GM10847 (cell line): ENCODE data around the gene IYD.

Experiments used
- POLR2A ChIP-seq: IDR thresholded peaks from 2 replicates; pipeline ENCODE4 v1.6.1; 2011; ENCODE audit not compliant: insufficient read length; ENCODE audit errors: extremely low read depth

The IYD gene

GRCh38 chr6:150373260-150373701, 4.5 kb downstream of the IYD start:
- TF ChIP-seq POLR2A = no peak

- no peak for TF ChIP-seq POLR2A
Observed at GRCh38 chr6:150377211-150377781, 8.5 kb downstream of the IYD start.

- no peak for TF ChIP-seq POLR2A
Observed at GRCh38 chr6:150380256-150380655, 11.4 kb downstream of the IYD start.

- TF ChIP-seq POLR2A = no peak
Observed at GRCh38 chr6:150382171-150382570, 13.4 kb downstream of the IYD start.

GRCh38 chr6:150391414-150391813, 22.6 kb downstream of the IYD start:
- TF ChIP-seq POLR2A = no peak

- TF ChIP-seq POLR2A = no peak
Observed at GRCh38 chr6:150391890-150392289, 23.1 kb downstream of the IYD start.

GRCh38 chr6:150392452-150393220, 23.8 kb downstream of the IYD start:
- TF ChIP-seq POLR2A = no peak

- no peak for TF ChIP-seq POLR2A
Observed at GRCh38 chr6:150394053-150394898, 25.5 kb downstream of the IYD start.

GRCh38 chr6:150394899-150395295, 26.1 kb downstream of the IYD start:
- no peak for TF ChIP-seq POLR2A

- TF ChIP-seq POLR2A = no peak
Observed at GRCh38 chr6:150395388-150396009, 26.7 kb downstream of the IYD start.

- no peak for TF ChIP-seq POLR2A
Observed at GRCh38 chr6:150403458-150404246, 34.8 kb downstream of the IYD start.

GRCh38 chr6:150406948-150407347, 38.1 kb downstream of the IYD start:
- TF ChIP-seq POLR2A = no peak

GRCh38 chr6:150408842-150409241, 40.0 kb downstream of the IYD start:
- no peak for TF ChIP-seq POLR2A

- no peak for TF ChIP-seq POLR2A
Observed at GRCh38 chr6:150409576-150410066, 40.8 kb downstream of the IYD start.
